Endothelial cell of umbilical vein (primary cell): ENCODE measurements around the gene DPP9. TPM values are rescaled to one million over a fixed set of nuclear protein-coding genes. Genes with fewer than 3 reads are reported as not detected.

ENCODE experiments used
- BruUV-seq: library from RNA; stranded (reverse); fragments of 400-500 nt; replicated peaks from 2 replicates; lab custom pipeline; 2021; lab: Mats Ljungman, UMichigan
- CTCF ChIA-PET: fragments of 300-600, 350-600 bp; sonication (Branson Sonifier 250); formaldehyde crosslinking; loops from one replicate; lab custom pipeline; 2021; ENCODE audit warnings: antibody characterized with exemption, inconsistent platforms; lab: Charles Lee
- POLR2A ChIA-PET: fragments of 300-600, 350-600 bp; sonication (Branson Sonifier 250); formaldehyde crosslinking; loops from one replicate; lab custom pipeline; 2021; ENCODE audit warnings: antibody characterized with exemption, inconsistent platforms; lab: Charles Lee
- DNase-seq: peaks from one replicate; pipeline ENCODE4 v3.0.0-alpha.2; 2011; ENCODE audit warnings: low read depth, low spot score
- FAIRE-seq: peaks from 2 replicates; lab custom pipeline; 2011; peaks lifted over from hg19 to GRCh38; lab: Jason Lieb, UNC
- H2AFZ ChIP-seq: 2 replicates; pipeline ENCODE4 v1.6.0; 2012; ENCODE audit warnings: low read depth, low read length, control low read depth, inconsistent platforms
- H3K27ac ChIP-seq: 2 replicates; pipeline ENCODE4 v1.5.1; 2011; ENCODE audit warnings: low read depth, mild to moderate bottlenecking, control low read depth, low read length, moderate library complexity; ENCODE audit not compliant: insufficient read depth
- H3K27me3 ChIP-seq, 2 experiments: 2 replicates each; pipeline versions ENCODE4 v1.6.0 to v1.6.1; 2011; ENCODE audit warnings: low read length in 2 of 2, mixed read lengths in 1 of 2; ENCODE audit not compliant: control insufficient read depth in 2 of 2, insufficient read depth in 2 of 2
- H3K36me3 ChIP-seq, 2 experiments: 2 replicates in 1 of 2; 3 replicates in 1 of 2; pipeline ENCODE4 v1.5.1; 2011; ENCODE audit warnings: low read length in 2 of 2, mild to moderate bottlenecking in 1 of 2, moderate library complexity in 1 of 2; ENCODE audit not compliant: control insufficient read depth in 2 of 2, insufficient read depth in 2 of 2; ENCODE audit errors: extremely low read depth in 1 of 2
- H3K4me1 ChIP-seq: 3 replicates; pipeline ENCODE4 v1.5.1; 2011; ENCODE audit warnings: mild to moderate bottlenecking, low read length; ENCODE audit not compliant: control insufficient read depth, insufficient read depth; ENCODE audit errors: extremely low read depth
- H3K4me2 ChIP-seq: 2 replicates; pipeline ENCODE4 v1.6.1; 2011; ENCODE audit warnings: low read length, control low read depth, mixed read lengths; ENCODE audit not compliant: insufficient read depth
- H3K4me3 ChIP-seq, 3 experiments: fragments of 200-600 bp in 1 of 3; sonication (generic), shearing (Covaris generic) in 1 of 3; replicated peaks in 1 of 3; 2 replicates each; pipeline ENCODE4 v1.5.1; 2011 to 2016; ENCODE audit warnings: control low read depth in 3 of 3, low read length in 3 of 3, mild to moderate bottlenecking in 2 of 3, inconsistent platforms in 1 of 3, low read depth in 1 of 3, moderate library complexity in 1 of 3; ENCODE audit not compliant: insufficient read depth in 1 of 3
- H3K79me2 ChIP-seq: 2 replicates; pipeline ENCODE4 v1.6.0; 2012; ENCODE audit warnings: low read length, inconsistent platforms; ENCODE audit not compliant: control insufficient read depth, insufficient read depth
- H3K9ac ChIP-seq: replicated peaks from 2 replicates; pipeline ENCODE3; 2011; ENCODE audit warnings: low read length, control low read depth; ENCODE audit not compliant: insufficient read depth; ENCODE audit errors: extremely low read depth
- H3K9me1 ChIP-seq: replicated peaks from 3 replicates; pipeline ENCODE4 v1.6.0; 2011; ENCODE audit warnings: mild to moderate bottlenecking, low read length; ENCODE audit not compliant: control insufficient read depth, insufficient read depth; ENCODE audit errors: extremely low read depth
- H3K9me3 ChIP-seq: replicated peaks from 2 replicates; pipeline ENCODE4 v1.5.1; 2012; ENCODE audit warnings: low read length, inconsistent platforms; ENCODE audit not compliant: control insufficient read depth, insufficient read depth
- H4K20me1 ChIP-seq: replicated peaks from 2 replicates; pipeline ENCODE3; 2011; ENCODE audit warnings: mild to moderate bottlenecking, low read length; ENCODE audit not compliant: control insufficient read depth, insufficient read depth; ENCODE audit errors: extremely low read depth
- CTCF ChIP-seq, 2 donors: IDR thresholded peaks; 1 replicate in 1 of 2; 2 replicates in 1 of 2; pipeline ENCODE4 v1.5.1; 2011; ENCODE audit warnings: low read length in 2 of 2, mild to moderate bottlenecking in 2 of 2, moderate library complexity in 2 of 2, control low read depth in 1 of 2, inconsistent platforms in 1 of 2, low read depth in 1 of 2; ENCODE audit not compliant: insufficient read depth in 1 of 2; ENCODE audit errors: extremely low read depth in 1 of 2
- EZH2 ChIP-seq: IDR thresholded peaks from 2 replicates; pipeline ENCODE4 v1.6.1; 2012; ENCODE audit warnings: borderline replicate concordance, low read depth, mild to moderate bottlenecking, moderate library complexity, low read length, inconsistent platforms; ENCODE audit not compliant: severe bottlenecking
- FOS ChIP-seq: IDR thresholded peaks from 2 replicates; pipeline ENCODE4 v1.6.1; 2011; ENCODE audit warnings: mild to moderate bottlenecking, low read length, moderate library complexity, borderline replicate concordance; ENCODE audit not compliant: insufficient read depth
- GATA2 ChIP-seq: IDR thresholded peaks from 2 replicates; pipeline ENCODE4 v1.7.0; 2011; ENCODE audit warnings: low read depth, mild to moderate bottlenecking, moderate library complexity, mixed read lengths, low read length; ENCODE audit not compliant: insufficient read length, insufficient read depth
- JUN ChIP-seq: IDR thresholded peaks from 2 replicates; pipeline ENCODE4 v1.6.1; 2011; ENCODE audit warnings: borderline replicate concordance, low read depth; ENCODE audit not compliant: insufficient read length, insufficient read depth
- MAX ChIP-seq: IDR thresholded peaks from 2 replicates; pipeline ENCODE4 v1.6.1; 2011; ENCODE audit not compliant: insufficient read depth, insufficient read length
- MYC ChIP-seq: IDR thresholded peaks from one replicate; pipeline ENCODE4 v1.6.1; 2011; ENCODE audit warnings: mild to moderate bottlenecking, low read depth, low read length
- POLR2A ChIP-seq: IDR thresholded peaks from 2 replicates; pipeline ENCODE4 v1.6.1; 2012; ENCODE audit warnings: low read depth, mild to moderate bottlenecking, control low read depth, low read length
- POLR2AphosphoS5 ChIP-seq: IDR thresholded peaks from 2 replicates; pipeline ENCODE4 v1.6.1; 2012; ENCODE audit warnings: low read depth, mild to moderate bottlenecking, control low read depth, low read length, moderate library complexity; ENCODE audit not compliant: insufficient read depth
- dilution Hi-C: fragments of 300-500 bp; cut with MboI; formaldehyde crosslinking; loops from one replicate; pipeline ENCODE4 v1.15.0; 2019; ENCODE audit warnings: low sequenced_read_pairs; ENCODE audit not compliant: extremely low pct_ligation_motif_present
- intact Hi-C: fragments of 100-400 bp; cut with micrococcal nuclease; formaldehyde crosslinking; loops from one replicate; pipeline ENCODE4 v1.10.0; 2022
- polyA plus RNA-seq, 4 experiments: library from polyadenylated mRNA; depleted of rRNA in 3 of 4; stranded (reverse) in 3 of 4; unstranded in 1 of 4; fragments of >200 nt; gene quantifications; 2 replicates each; pipeline versions ENCODE4 v1.2.1 to v1.2.3, GENCODE V29; 2011 to 2012; ENCODE audit warnings: missing spikeins in 1 of 4
- total RNA-seq: library from RNA; stranded (reverse); gene quantifications from 2 replicates; pipeline ENCODE4 v1.2.3, GENCODE V29; 2021

DPP9 gene
- total and polyA plus RNA-seq, 2 donors (not counting 3 experiments of a cell fraction or from before 2014, with no cell fraction given): 31.5 to 98.0 TPM

GRCh38 chr19:4728871-4729270 lies 5.2 kb upstream of the DPP9 start:
- no TSS peak for BruUV-seq
- H3K9me3 ChIP-seq: no peaks in the 10 kb centered on the region
- no peak for DNase-seq
- no peaks in the 10 kb centered on the region for H3K79me2 ChIP-seq
- no peak overlapping the region for H3K4me2 ChIP-seq
- TF ChIP-seq POLR2AphosphoS5 (no peak), POLR2A (no peak), JUN (no peak), MYC (no peak), EZH2 (no peak), FOS (no peak), MAX (no peak), CTCF (IDR thresholded peaks at IDR 0.05; ENCODE audit: extremely low read depth in 1 of 2, insufficient read depth in 1 of 2, low read depth in 1 of 2, low read length in 2 of 2) (no peak), GATA2 (no peak)
- no peaks in the 10 kb centered on the region for H3K27me3 ChIP-seq
- no peak overlapping the region for H3K27ac ChIP-seq
- no peak overlapping the region for H2AFZ ChIP-seq
- H3K9ac ChIP-seq: no peak overlapping the region
- H3K36me3 ChIP-seq: no peaks in the 10 kb centered on the region
- dilution Hi-C loops: no loop called here
- no peaks in the 10 kb centered on the region for H3K4me1 ChIP-seq
- no peak for FAIRE-seq
- no peaks in the 10 kb centered on the region for H3K9me1 ChIP-seq
- ChIA-PET CTCF (interaction anchor here (2.4 to 16.2 kb wide), 2 partner anchors 61 to 76 kb away, joined by 7 to 362 read pairs; partner anchors contain the start of gene FEM1A), POLR2A (interaction anchor here (0.5 kb wide), 1 partner anchor 59 kb away, joined by 3 read pairs; no protein-coding TSS in a partner anchor)
- no peak overlapping the region for H3K4me3 ChIP-seq
- no peaks in the 10 kb centered on the region for H4K20me1 ChIP-seq
- intact Hi-C loops: no loop called here
